22Rv1 (cell line): ENCODE measurements around the gene CDRT4.

ENCODE experiments used
- H3K27ac ChIP-seq: fragments of 450-650 bp; 2 replicates; pipeline ENCODE4 v1.5.1; 2017
- CTCF ChIP-seq: fragments of 450-650 bp; IDR thresholded peaks from 2 replicates; pipeline ENCODE4 v1.5.1; 2017; ENCODE audit warnings: mild to moderate bottlenecking
- ZFX ChIP-seq: fragments of 450-650 bp; IDR thresholded peaks from 2 replicates; pipeline ENCODE4 v1.6.1; 2017; ENCODE audit warnings: antibody characterized with exemption, borderline replicate concordance

Gene CDRT4

DNA sequence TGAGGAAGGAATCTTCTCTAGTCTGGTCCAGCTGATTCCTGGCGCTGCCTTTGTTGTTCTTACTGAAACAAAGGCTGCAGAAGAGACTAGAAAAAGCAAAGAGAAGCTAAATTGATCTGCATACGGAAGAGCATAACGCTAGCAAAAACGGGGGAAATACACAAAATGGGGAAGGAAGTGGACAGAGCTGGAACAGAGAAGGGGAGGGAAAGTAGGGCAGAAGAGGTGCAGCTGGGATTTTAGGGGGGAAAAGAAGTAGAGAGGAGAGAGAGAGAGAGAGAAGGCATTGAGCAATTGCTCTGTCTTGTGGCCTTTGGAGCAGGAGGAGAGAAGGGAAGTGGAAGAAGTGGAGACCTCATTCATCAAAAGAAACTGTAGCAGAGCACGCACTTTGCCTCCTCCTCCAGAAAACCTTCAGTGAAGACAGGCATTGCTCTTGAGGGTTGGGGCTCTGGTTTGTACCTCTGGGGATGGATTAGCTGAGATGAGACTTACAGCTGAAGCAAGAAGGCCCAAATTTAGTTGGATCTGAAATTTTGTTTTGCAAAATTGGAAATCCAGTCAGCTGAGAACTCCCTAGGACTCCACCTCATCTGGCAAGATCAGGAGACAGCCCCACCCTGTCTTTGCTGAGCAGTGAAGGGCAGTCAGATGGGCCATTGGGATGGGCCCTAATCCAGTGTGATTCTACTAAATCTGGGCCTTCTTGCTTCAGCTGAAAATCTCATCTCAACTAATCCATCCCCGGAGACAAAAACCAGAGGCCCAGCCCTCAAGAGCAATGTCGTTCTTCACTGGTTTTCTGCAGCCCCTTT is 55.8 kb downstream of the CDRT4 start:
- TF ChIP-seq CTCF (no peak), ZFX (no peak)
- H3K27ac ChIP-seq = no peak overlapping the region

DNA sequence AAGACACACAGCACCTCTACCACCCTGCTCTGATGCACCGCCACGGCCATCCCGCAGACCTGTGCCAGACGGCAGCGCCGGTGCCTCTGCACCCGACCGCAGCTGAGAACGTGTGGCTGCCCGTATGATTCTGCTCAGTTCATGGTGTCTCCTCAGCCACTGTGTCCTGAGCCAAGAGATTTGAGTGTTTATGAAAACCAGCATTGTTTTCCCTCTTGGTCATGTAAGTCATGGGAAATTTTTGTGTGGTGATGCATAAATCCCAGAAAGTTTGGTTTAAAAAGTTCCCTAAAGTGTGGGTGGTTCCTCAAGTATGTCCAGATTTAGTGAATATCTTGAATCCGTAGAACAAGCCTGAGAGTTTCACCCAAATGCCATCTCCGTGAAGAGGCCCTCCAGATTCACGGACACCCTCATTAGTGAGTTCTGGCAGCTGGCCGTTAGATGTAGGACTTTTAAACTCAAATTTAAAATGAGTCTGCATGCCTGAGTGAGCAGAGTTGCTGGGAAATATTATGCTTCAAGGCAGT is 57.6 kb downstream of the CDRT4 start:
- H3K27ac ChIP-seq = no peak overlapping the region
- no peak for TF ChIP-seq ZFX
- TF ChIP-seq CTCF = no peak

DNA sequence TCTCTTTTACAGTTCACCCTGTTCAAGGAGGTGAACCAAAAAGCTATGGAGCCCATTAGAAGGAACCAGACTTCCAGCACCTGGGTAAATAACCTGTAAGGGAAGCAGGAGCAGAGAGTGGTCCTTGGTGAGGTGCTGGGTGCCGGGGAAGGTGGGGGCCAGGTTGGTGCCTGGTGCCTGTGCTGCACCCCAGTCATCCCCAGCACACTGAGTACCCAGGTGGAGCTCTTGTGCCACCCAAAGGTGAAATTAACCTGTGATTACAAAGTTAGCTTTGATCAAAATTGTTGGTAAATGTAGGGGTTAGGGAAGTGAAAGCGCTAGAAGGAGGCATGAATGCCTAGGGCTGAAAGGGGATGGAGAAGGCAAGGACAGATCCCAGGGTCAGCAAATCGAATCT is 58.6 kb downstream of the CDRT4 start:
- no peak for TF ChIP-seq CTCF
- no peak for TF ChIP-seq ZFX
- no peak overlapping the region for H3K27ac ChIP-seq

- TF ChIP-seq ZFX (no peak), CTCF (no peak)
- H3K27ac ChIP-seq = no peak overlapping the region
These were observed 61.3 kb downstream of the CDRT4 start for GRCh38 chr17:15406081-15406480.

DNA sequence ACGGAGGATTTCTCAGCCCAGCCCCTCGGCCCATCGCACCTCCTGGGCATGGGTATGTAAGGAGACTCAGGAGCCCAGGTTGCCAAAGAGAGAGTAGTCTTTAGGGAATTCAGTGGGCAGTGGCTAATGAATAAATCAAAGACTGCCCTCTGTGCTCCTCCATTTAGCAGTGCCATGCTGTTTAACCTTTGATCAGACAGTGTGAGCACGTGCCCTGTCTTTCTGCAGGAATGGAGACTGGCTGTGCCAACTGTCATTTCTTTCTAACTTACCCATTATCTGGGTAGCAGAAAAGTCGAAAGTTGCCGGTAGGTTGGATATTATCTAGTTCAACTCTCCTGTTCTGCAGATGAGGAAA is 62.4 kb downstream of the CDRT4 start:
- TF ChIP-seq ZFX = no peak
- no peak for TF ChIP-seq CTCF

DNA sequence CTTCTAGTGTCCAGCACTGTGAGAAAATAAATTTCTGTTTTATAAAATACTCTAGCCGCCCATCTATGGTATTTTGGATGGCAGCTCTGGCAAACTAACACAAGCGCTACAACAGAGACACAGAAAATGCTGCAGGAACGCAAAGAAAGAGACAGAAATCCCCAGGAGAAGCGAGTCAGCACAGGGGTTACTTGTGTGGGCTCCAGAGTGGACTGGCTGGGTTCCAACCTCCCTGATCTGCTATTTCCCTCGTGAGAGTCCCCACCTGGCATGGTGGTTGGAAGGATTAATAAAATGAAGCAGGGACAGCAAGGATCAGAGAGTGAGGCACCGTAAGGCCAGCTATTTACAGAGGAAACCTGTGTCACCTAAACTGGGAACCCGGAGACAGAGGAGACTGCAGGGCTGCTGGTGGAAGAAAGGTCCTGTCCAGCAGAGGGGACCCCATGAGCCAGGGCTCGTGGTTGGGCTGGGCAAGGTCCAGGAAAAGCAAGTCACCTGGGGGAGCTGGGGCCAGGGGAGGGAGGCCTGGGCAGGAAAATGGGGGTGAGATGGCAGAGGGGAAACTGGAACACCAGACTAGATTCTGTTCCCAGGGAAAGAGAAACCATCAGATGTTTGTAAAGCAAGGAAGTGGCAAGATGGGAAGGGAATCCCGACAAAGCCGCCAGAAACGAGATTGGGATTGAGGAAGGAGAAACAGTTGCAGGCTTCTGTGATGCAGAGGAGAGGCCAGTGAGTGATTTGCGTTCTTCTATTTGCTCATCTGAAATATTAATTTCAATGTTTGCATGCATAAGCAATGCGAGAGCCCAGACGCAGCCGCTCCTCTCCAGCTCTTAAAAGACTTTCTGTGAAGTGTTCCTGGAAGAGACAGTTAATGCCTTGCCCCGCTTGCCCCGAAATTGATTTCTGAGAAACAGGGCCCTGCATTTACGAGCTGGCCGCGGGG is 63.0 kb downstream of the CDRT4 start:
- TF ChIP-seq CTCF (no peak), ZFX (no peak)
- no peak overlapping the region for H3K27ac ChIP-seq

More for the DNA sequence above, 62.4 kb downstream of the CDRT4 start:
- no peak overlapping the region for H3K27ac ChIP-seq
